Measurements from ENCODE around the gene CERCAM. TPM values are rescaled to one million over a fixed set of nuclear protein-coding genes. Genes with fewer than 3 reads are reported as not detected.

The CERCAM gene
- total and polyA plus RNA-seq, 2 of the 13 experiments (the other 11 are each of a cell fraction or from before 2014, with no cell fraction given): 9.0 to 17.1 TPM

- TF ChIP-seq, protein P1, sequence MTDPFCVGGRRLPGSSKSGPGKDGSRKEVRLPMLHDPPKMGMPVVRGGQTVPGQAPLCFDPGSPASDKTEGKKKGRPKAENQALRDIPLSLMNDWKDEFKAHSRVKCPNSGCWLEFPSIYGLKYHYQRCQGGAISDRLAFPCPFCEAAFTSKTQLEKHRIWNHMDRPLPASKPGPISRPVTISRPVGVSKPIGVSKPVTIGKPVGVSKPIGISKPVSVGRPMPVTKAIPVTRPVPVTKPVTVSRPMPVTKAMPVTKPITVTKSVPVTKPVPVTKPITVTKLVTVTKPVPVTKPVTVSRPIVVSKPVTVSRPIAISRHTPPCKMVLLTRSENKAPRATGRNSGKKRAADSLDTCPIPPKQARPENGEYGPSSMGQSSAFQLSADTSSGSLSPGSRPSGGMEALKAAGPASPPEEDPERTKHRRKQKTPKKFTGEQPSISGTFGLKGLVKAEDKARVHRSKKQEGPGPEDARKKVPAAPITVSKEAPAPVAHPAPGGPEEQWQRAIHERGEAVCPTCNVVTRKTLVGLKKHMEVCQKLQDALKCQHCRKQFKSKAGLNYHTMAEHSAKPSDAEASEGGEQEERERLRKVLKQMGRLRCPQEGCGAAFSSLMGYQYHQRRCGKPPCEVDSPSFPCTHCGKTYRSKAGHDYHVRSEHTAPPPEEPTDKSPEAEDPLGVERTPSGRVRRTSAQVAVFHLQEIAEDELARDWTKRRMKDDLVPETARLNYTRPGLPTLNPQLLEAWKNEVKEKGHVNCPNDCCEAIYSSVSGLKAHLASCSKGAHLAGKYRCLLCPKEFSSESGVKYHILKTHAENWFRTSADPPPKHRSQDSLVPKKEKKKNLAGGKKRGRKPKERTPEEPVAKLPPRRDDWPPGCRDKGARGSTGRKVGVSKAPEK (CRISPR knock-in tag; IDR thresholded peaks at IDR 0.05; ENCODE audit: borderline replicate concordance): no peak
- TF ChIP-seq ZNF264 (CRISPR knock-in tag; IDR thresholded peaks at IDR 0.05) (no peak), IKZF4 (CRISPR knock-in tag; IDR thresholded peaks at IDR 0.05; ENCODE audit: borderline replicate concordance, low read depth, not compliant biosample characterization) (no peak), FOXK2 (IDR thresholded peaks at IDR 0.05) (no peak), ZNF768 (CRISPR knock-in tag; IDR thresholded peaks at IDR 0.05) (no peak), ZKSCAN8 (CRISPR knock-in tag; IDR thresholded peaks at IDR 0.05; ENCODE audit: borderline replicate concordance) (no peak), NRL (CRISPR knock-in tag; IDR thresholded peaks at IDR 0.05; ENCODE audit: borderline replicate concordance) (no peak), ZBTB37 (CRISPR knock-in tag; IDR thresholded peaks at IDR 0.05) (no peak), ERF (CRISPR knock-in tag; IDR thresholded peaks at IDR 0.05) (no peak; the same call in 1 of the 2 replicates), HNF1B (CRISPR knock-in tag; IDR thresholded peaks at IDR 0.05) (peak; percentile 56; the same call in 1 of the 2 replicates), IRF2 (CRISPR knock-in tag; IDR thresholded peaks at IDR 0.05) (no peak), ZNF207 (IDR thresholded peaks at IDR 0.05; ENCODE audit: borderline replicate concordance) (no peak), ZNF790 (CRISPR knock-in tag; IDR thresholded peaks at IDR 0.05; ENCODE audit: borderline replicate concordance) (0 out of 2 replicates have a peak, but pooled peaks have one; percentile 17), ZSCAN21 (CRISPR knock-in tag; IDR thresholded peaks at IDR 0.05; ENCODE audit: borderline replicate concordance) (peak; percentile 28; the same call in 1 of the 2 replicates), BORCS8-MEF2B (CRISPR knock-in tag; IDR thresholded peaks at IDR 0.05) (no peak)
- TF ChIP-seq, protein P2, sequence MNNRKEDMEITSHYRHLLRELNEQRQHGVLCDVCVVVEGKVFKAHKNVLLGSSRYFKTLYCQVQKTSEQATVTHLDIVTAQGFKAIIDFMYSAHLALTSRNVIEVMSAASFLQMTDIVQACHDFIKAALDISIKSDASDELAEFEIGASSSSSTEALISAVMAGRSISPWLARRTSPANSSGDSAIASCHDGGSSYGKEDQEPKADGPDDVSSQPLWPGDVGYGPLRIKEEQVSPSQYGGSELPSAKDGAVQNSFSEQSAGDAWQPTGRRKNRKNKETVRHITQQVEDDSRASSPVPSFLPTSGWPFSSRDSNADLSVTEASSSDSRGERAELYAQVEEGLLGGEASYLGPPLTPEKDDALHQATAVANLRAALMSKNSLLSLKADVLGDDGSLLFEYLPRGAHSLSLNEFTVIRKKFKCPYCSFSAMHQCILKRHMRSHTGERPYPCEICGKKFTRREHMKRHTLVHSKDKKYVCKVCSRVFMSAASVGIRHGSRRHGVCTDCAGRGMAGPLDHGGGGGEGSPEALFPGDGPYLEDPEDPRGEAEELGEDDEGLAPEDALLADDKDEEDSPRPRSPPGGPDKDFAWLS (CRISPR knock-in tag; IDR thresholded peaks at IDR 0.05; ENCODE audit: borderline replicate concordance): no peak
- TF ChIP-seq, protein P3, sequence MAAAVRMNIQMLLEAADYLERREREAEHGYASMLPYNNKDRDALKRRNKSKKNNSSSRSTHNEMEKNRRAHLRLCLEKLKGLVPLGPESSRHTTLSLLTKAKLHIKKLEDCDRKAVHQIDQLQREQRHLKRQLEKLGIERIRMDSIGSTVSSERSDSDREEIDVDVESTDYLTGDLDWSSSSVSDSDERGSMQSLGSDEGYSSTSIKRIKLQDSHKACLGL (CRISPR knock-in tag; IDR thresholded peaks at IDR 0.05): no peak; the same call in 1 of the 2 replicates
- TF ChIP-seq, protein P4, sequence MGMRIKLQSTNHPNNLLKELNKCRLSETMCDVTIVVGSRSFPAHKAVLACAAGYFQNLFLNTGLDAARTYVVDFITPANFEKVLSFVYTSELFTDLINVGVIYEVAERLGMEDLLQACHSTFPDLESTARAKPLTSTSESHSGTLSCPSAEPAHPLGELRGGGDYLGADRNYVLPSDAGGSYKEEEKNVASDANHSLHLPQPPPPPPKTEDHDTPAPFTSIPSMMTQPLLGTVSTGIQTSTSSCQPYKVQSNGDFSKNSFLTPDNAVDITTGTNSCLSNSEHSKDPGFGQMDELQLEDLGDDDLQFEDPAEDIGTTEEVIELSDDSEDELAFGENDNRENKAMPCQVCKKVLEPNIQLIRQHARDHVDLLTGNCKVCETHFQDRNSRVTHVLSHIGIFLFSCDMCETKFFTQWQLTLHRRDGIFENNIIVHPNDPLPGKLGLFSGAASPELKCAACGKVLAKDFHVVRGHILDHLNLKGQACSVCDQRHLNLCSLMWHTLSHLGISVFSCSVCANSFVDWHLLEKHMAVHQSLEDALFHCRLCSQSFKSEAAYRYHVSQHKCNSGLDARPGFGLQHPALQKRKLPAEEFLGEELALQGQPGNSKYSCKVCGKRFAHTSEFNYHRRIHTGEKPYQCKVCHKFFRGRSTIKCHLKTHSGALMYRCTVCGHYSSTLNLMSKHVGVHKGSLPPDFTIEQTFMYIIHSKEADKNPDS (CRISPR knock-in tag; IDR thresholded peaks at IDR 0.05): peak; percentile 36; the same call in 1 of the 2 replicates
These were observed at the start of gene CERCAM (continued) for GRCh38 chr9:128420651-128421481.

All from HepG2 (cell line).